Kidney capillary endothelial cell (primary cell): ENCODE results near the gene GALR3.
"Not testable (repeated sequence)": the region's sequence is repeated elsewhere in the genome, so short reads cannot be mapped to it uniquely, and the experiment has no call there.

Source experiments
- DNase-seq: peaks from one replicate; pipeline ENCODE4 v3.0.0-alpha.2; 2018; ENCODE audit warnings: low spot score

GALR3 gene

GRCh38 chr22:37823134-37823985, at the start of gene GALR3:
Gene GALR3 (plus strand): TSS chr22:37823382. CDS start chr22:37823407, 25 bp downstream.
- no peak for DNase-seq

- DNase-seq = no peak
These were observed 48.5 kb upstream of the GALR3 start for GRCh38 chr22:37774728-37775127.

- no peak for DNase-seq
These were observed 47.2 kb upstream of the GALR3 start for GRCh38 chr22:37775785-37776638.

- DNase-seq = no peak
These were observed 46.6 kb upstream of the GALR3 start for GRCh38 chr22:37776639-37777005.

- DNase-seq = no peak
These were observed 46.0 kb upstream of the GALR3 start for GRCh38 chr22:37777122-37777687.

GRCh38 chr22:37778370-37779009, 44.7 kb upstream of the GALR3 start:
- no peak for DNase-seq

GRCh38 chr22:37781434-37782059, 41.6 kb upstream of the GALR3 start:
- no peak for DNase-seq

GRCh38 chr22:37782340-37783168, 40.6 kb upstream of the GALR3 start:
- DNase-seq = peak; percentile 86

- DNase-seq = no peak
These were observed 38.2 kb upstream of the GALR3 start for GRCh38 chr22:37784829-37785495.

- no peak for DNase-seq
These were observed 32.9 kb upstream of the GALR3 start for GRCh38 chr22:37790234-37790633.

- no peak for DNase-seq
These were observed 30.7 kb upstream of the GALR3 start for GRCh38 chr22:37792494-37792893.

GRCh38 chr22:37794376-37794775, 28.8 kb upstream of the GALR3 start:
- DNase-seq = no peak

- DNase-seq = no peak
These were observed 27.1 kb upstream of the GALR3 start for GRCh38 chr22:37796079-37796478.

- DNase-seq = not testable (repeated sequence)
These were observed 25.9 kb upstream of the GALR3 start for GRCh38 chr22:37797259-37797658.

GRCh38 chr22:37797874-37798500, 25.2 kb upstream of the GALR3 start:
- DNase-seq = no peak

- DNase-seq = not testable (repeated sequence)
These were observed 23.2 kb upstream of the GALR3 start for GRCh38 chr22:37799979-37800378.

GRCh38 chr22:37801946-37802309, 21.3 kb upstream of the GALR3 start:
- no peak for DNase-seq

GRCh38 chr22:37802310-37803194, 20.6 kb upstream of the GALR3 start:
- DNase-seq = no peak

GRCh38 chr22:37803195-37803638, 20.0 kb upstream of the GALR3 start:
- DNase-seq = no peak
